IMR-90 (cell line): ENCODE results near the gene MTHFD2. TPM values are rescaled to one million over a fixed set of nuclear protein-coding genes. Genes with fewer than 3 reads are reported as not detected.

Source experiments
- ATAC-seq: fragments of 200-7000 bp; cut with Tn5 transposase; 2 replicates; pipeline ENCODE4 v1.9.1; 2020; ENCODE audit warnings: low read depth, mild to moderate bottlenecking, moderate library complexity
- BruUV-seq: library from RNA; stranded (reverse); fragments of 400-500 nt; replicated peaks from 2 replicates; lab custom pipeline; 2021; lab: Mats Ljungman, UMichigan
- CTCF ChIA-PET: fragments of 300-600 bp; formaldehyde crosslinking; extraction: SDS; loops from one replicate; lab custom pipeline; 2021; ENCODE audit warnings: antibody characterized with exemption; lab: Yijun Ruan, JAX
- POLR2A ChIA-PET: fragments of 300-600 bp; sonication (Branson Sonifier 250); formaldehyde crosslinking; loops from one replicate; lab custom pipeline; 2022; ENCODE audit warnings: antibody characterized with exemption; ENCODE audit not compliant: unreplicated experiment; lab: Charles Lee
- DNase-seq: peaks from one replicate; pipeline ENCODE4 v3.0.0; 2013
- H2AFZ ChIP-seq: replicated peaks from 2 replicates; pipeline ENCODE3; 2013; ENCODE audit warnings: low read length, mild to moderate bottlenecking; ENCODE audit not compliant: poor library complexity
- H2AK5ac ChIP-seq: 2 replicates; pipeline ENCODE4 v1.6.1; 2013; ENCODE audit warnings: low read depth, low read length, inconsistent platforms
- H2AK9ac ChIP-seq: replicated peaks from 2 replicates; pipeline ENCODE3; 2013; ENCODE audit warnings: mild to moderate bottlenecking, low read depth, low read length, moderate library complexity; ENCODE audit not compliant: poor library complexity
- H2BK120ac ChIP-seq: 2 replicates; pipeline ENCODE4 v1.6.1; 2013; ENCODE audit warnings: low read depth, low read length, inconsistent platforms
- H2BK15ac ChIP-seq: 3 replicates; pipeline ENCODE4 v1.6.1; 2013; ENCODE audit warnings: low read depth, low read length, inconsistent platforms
- H2BK20ac ChIP-seq: 2 replicates; pipeline ENCODE4 v1.6.1; 2013; ENCODE audit warnings: low read depth, mild to moderate bottlenecking, inconsistent platforms, low read length, moderate library complexity
- H2BK5ac ChIP-seq: 2 replicates; pipeline ENCODE4 v1.6.1; 2013; ENCODE audit warnings: mild to moderate bottlenecking, low read depth, low read length, inconsistent platforms; ENCODE audit not compliant: poor library complexity, severe bottlenecking
- H3K14ac ChIP-seq: replicated peaks from 2 replicates; pipeline ENCODE4 v1.6.1; 2013; ENCODE audit warnings: low read depth, low read length, inconsistent platforms
- H3K18ac ChIP-seq: 2 replicates; pipeline ENCODE4 v1.6.1; 2013; ENCODE audit warnings: low read depth, low read length, control low read depth
- H3K23ac ChIP-seq: 2 replicates; pipeline ENCODE4 v1.6.1; 2013; ENCODE audit warnings: low read depth, low read length, inconsistent platforms
- H3K27ac ChIP-seq: 2 replicates; pipeline ENCODE4 v1.5.1; 2013; ENCODE audit warnings: mild to moderate bottlenecking, control low read depth, low read length; ENCODE audit not compliant: insufficient read depth
- H3K27me3 ChIP-seq: 2 replicates; pipeline ENCODE4 v1.6.1; 2013; ENCODE audit warnings: low read length; ENCODE audit not compliant: control insufficient read depth, insufficient read depth
- H3K36me3 ChIP-seq: 2 replicates; pipeline ENCODE4 v1.6.1; 2013; ENCODE audit warnings: low read length, mixed read lengths; ENCODE audit not compliant: control insufficient read depth, insufficient read depth
- H3K4ac ChIP-seq: 2 replicates; pipeline ENCODE4 v1.6.1; 2013; ENCODE audit warnings: low read depth, low read length, inconsistent platforms
- H3K4me1 ChIP-seq: 2 replicates; pipeline ENCODE4 v1.6.1; 2013; ENCODE audit warnings: low read length, mixed read lengths; ENCODE audit not compliant: control insufficient read depth, insufficient read depth
- H3K4me2 ChIP-seq: 2 replicates; pipeline ENCODE4 v1.6.1; 2013; ENCODE audit warnings: low read depth, mild to moderate bottlenecking, control low read depth, low read length, moderate library complexity
- H3K4me3 ChIP-seq: 2 replicates; pipeline ENCODE4 v1.5.1; 2013; ENCODE audit warnings: low read depth, mild to moderate bottlenecking, control low read depth, low read length, moderate library complexity; ENCODE audit not compliant: insufficient read depth
- H3K56ac ChIP-seq: 2 replicates; pipeline ENCODE4 v1.6.1; 2013; ENCODE audit warnings: low read length, inconsistent platforms; ENCODE audit not compliant: insufficient read depth; ENCODE audit errors: extremely low read depth
- H3K79me1 ChIP-seq, 2 experiments: 2 replicates each; pipeline ENCODE4 v1.6.1; 2013; ENCODE audit warnings: low read length in 2 of 2, inconsistent platforms in 1 of 2, low read depth in 1 of 2
- H3K9ac ChIP-seq: 2 replicates; pipeline ENCODE4 v1.6.1; 2013; ENCODE audit warnings: low read depth, low read length, control low read depth
- H3K9me1 ChIP-seq: 2 replicates; pipeline ENCODE4 v1.6.1; 2013; ENCODE audit warnings: low read length, inconsistent platforms; ENCODE audit not compliant: insufficient read depth
- H3K9me3 ChIP-seq: 2 replicates; pipeline ENCODE4 v1.6.1; 2013; ENCODE audit warnings: low read length; ENCODE audit not compliant: control insufficient read depth, insufficient read depth
- H4K20me1 ChIP-seq: 2 replicates; pipeline ENCODE4 v1.6.1; 2013; ENCODE audit warnings: low read length, inconsistent platforms; ENCODE audit not compliant: insufficient read depth
- H4K5ac ChIP-seq: 2 replicates; pipeline ENCODE4 v1.6.1; 2013; ENCODE audit warnings: mild to moderate bottlenecking, low read depth, low read length, control low read depth
- H4K8ac ChIP-seq, 2 experiments: 2 replicates each; pipeline ENCODE4 v1.6.1; 2013; ENCODE audit warnings: low read depth in 2 of 2, low read length in 2 of 2, control low read depth in 1 of 2, inconsistent platforms in 1 of 2
- H4K91ac ChIP-seq: 2 replicates; pipeline ENCODE4 v1.6.1; 2013; ENCODE audit warnings: low read depth, low read length, inconsistent platforms; ENCODE audit not compliant: insufficient read depth
- FOS ChIP-seq: fragments of 150-350 bp; IDR thresholded peaks from 2 replicates; pipeline ENCODE4 v1.6.1; 2016; ENCODE audit warnings: low read depth, low read length
- MAFK ChIP-seq: IDR thresholded peaks from 2 replicates; pipeline ENCODE4 v1.6.1; 2012; ENCODE audit warnings: low read depth, low read length, improper control_type of control experiment
- MXI1 ChIP-seq: IDR thresholded peaks from 2 replicates; pipeline ENCODE4 v1.6.1; 2012; ENCODE audit warnings: low read depth, mild to moderate bottlenecking, low read length, moderate library complexity, borderline replicate concordance
- RFX5 ChIP-seq: IDR thresholded peaks from 2 replicates; pipeline ENCODE4 v1.8.0; 2012; ENCODE audit warnings: low read depth, mild to moderate bottlenecking, low read length, moderate library complexity
- WGBS, 2 experiments: methylation state at CpG; one replicate each; pipeline versions ENCODE4 v1.1.5 to v1.1.7; 2013; ENCODE audit warnings: missing lambda C conversion rate in 2 of 2; ENCODE audit not compliant: insufficient read length in 1 of 2; ENCODE audit errors: extremely low coverage in 2 of 2; 5-methylcytosine and 5-hydroxymethylcytosine counted together
- dilution Hi-C: fragments of 300-500 bp; cut with HindIII; formaldehyde crosslinking; loops from one replicate; pipeline ENCODE4 v1.14.3; 2018; ENCODE audit warnings: low sequenced_read_pairs; ENCODE audit not compliant: unreplicated experiment
- in situ Hi-C: fragments of 300-500 bp; cut with MboI; formaldehyde crosslinking; loops from 3 replicates; pipeline ENCODE4 v1.14.3; 2019; ENCODE audit warnings: low sequenced_read_pairs, inconsistent platforms, mixed read lengths
- intact Hi-C: fragments of 100-400 bp; cut with micrococcal nuclease; formaldehyde crosslinking; loops from 2 replicates; pipeline ENCODE4 v1.10.0; 2022
- polyA plus RNA-seq, 3 experiments: library from polyadenylated mRNA; depleted of rRNA; stranded (reverse); fragments of >200 nt; gene quantifications; 2 replicates each; pipeline ENCODE4 v1.2.3, GENCODE V29; 2012; ENCODE audit warnings: low replicate concordance in 1 of 3
- total RNA-seq: library from RNA; depleted of rRNA; stranded (reverse); fragments of >200 nt; gene quantifications from 2 replicates; pipeline ENCODE4 v1.2.3, GENCODE V29; 2012
- TF ChIP-seq, protein P1 (sequence below): fragments of 150-350 bp; IDR thresholded peaks from 2 replicates; pipeline ENCODE4 v1.6.1; 2017; ENCODE audit warnings: mild to moderate bottlenecking, antibody characterized with exemption, low read length, low read depth

The MTHFD2 gene
- total and polyA plus RNA-seq, 2 of the 4 experiments (the other 2 are of a cell fraction) = 66.8 to 122 TPM

DNA sequence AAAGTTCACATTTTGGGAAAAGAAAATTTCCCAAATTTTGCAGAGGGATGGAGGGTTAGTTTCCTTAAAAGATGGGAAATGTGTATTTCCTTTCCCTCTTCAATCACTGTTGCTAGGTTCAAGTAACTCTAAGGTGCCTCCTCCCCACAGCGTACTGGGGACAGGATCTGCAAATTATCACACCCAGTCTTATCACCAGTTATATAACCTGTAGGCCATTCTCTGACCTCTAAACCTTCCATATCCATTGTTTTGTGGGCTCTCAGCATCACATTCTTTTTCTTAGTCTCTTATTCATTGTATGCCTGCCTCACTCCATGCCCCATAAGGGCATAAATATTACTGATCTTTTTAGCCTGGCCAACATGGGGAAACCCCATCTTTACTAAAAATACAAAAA, 3.6 kb upstream of the MTHFD2 start:
- WGBS, 2 experiments = no CpG with 5 or more reads among the region's 1 CpG
- dilution Hi-C loops (no loop called here), in situ Hi-C loops (no loop called here), intact Hi-C loops (no loop called here)
- H3K4me1 ChIP-seq = no peaks in the 10 kb centered on the region; the same call in 1 of the 2 replicates
- H2AK5ac ChIP-seq = no peak overlapping the region
- no peak overlapping the region for H2BK20ac ChIP-seq
- no TSS peak for BruUV-seq
- no peak overlapping the region for H3K14ac ChIP-seq
- 0 out of 2 replicates have a peak, but pooled peaks cover 3% of the 10 kb centered on the region for H3K9me1 ChIP-seq
- no peak overlapping the region for H4K8ac ChIP-seq
- ChIA-PET POLR2A (no interaction called here), CTCF (no interaction called here)
- no peak overlapping the region for H2BK120ac ChIP-seq
- H3K36me3 ChIP-seq = no peaks in the 10 kb centered on the region
- peaks cover 3 to 12% of the 10 kb centered on the region in 2 experiments; a peak in 3 of 4 replicates for H3K79me1 ChIP-seq
- ATAC-seq (no peak), DNase-seq (no peak)
- no peak overlapping the region for H3K27ac ChIP-seq
- TF ChIP-seq MXI1 (no peak), FOS (no peak), MAFK (no peak), RFX5 (no peak)
- TF ChIP-seq, protein P1, sequence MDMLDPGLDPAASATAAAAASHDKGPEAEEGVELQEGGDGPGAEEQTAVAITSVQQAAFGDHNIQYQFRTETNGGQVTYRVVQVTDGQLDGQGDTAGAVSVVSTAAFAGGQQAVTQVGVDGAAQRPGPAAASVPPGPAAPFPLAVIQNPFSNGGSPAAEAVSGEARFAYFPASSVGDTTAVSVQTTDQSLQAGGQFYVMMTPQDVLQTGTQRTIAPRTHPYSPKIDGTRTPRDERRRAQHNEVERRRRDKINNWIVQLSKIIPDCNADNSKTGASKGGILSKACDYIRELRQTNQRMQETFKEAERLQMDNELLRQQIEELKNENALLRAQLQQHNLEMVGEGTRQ = no peak
- peaks cover 6% of the 10 kb centered on the region for H3K27me3 ChIP-seq
- no peak overlapping the region for H2BK5ac ChIP-seq
- no peak overlapping the region for H3K4me2 ChIP-seq
- no peaks in the 10 kb centered on the region for H3K9me3 ChIP-seq
- no peak overlapping the region for H2BK15ac ChIP-seq
- H2AFZ ChIP-seq = no peak overlapping the region
- no peak overlapping the region for H3K4me3 ChIP-seq
- no peak overlapping the region for H3K4ac ChIP-seq
- H4K91ac ChIP-seq = no peak overlapping the region
- H3K9ac ChIP-seq = no peak overlapping the region
- no peak overlapping the region for H2AK9ac ChIP-seq
- no peak overlapping the region for H3K56ac ChIP-seq
- H4K20me1 ChIP-seq = peaks cover 7% of the 10 kb centered on the region
- H4K5ac ChIP-seq = no peak overlapping the region
- H3K18ac ChIP-seq = no peak overlapping the region
- no peak overlapping the region for H3K23ac ChIP-seq
